Suprapubic skin (tissue), 4 donors: ENCODE results near the gene IRX4. TPM values are rescaled to one million over a fixed set of nuclear protein-coding genes. Genes with fewer than 3 reads are reported as not detected.

Source experiments
- DNase-seq, 2 donors: peaks; one replicate each; pipeline ENCODE4 v3.0.0-alpha.2; 2019; ENCODE audit warnings: low spot score in 2 of 2
- H3K27ac ChIP-seq: fragments of 200-600 bp; sonication (generic); one replicate; pipeline ENCODE4 v1.5.1; 2019
- H3K27me3 ChIP-seq: fragments of 200-600 bp; sonication (generic); one replicate; pipeline ENCODE4 v1.5.1; 2019
- H3K36me3 ChIP-seq: fragments of 200-600 bp; sonication (generic); one replicate; pipeline ENCODE4 v1.5.1; 2019
- H3K4me1 ChIP-seq: fragments of 200-600 bp; sonication (generic); one replicate; pipeline ENCODE4 v1.5.1; 2019
- H3K4me3 ChIP-seq: fragments of 200-600 bp; sonication (generic); one replicate; pipeline ENCODE4 v1.5.1; 2019; ENCODE audit warnings: mild to moderate bottlenecking
- H3K9me3 ChIP-seq: fragments of 200-600 bp; sonication (generic); one replicate; pipeline ENCODE4 v1.5.1; 2019
- EP300 ChIP-seq: sonication (generic); formaldehyde crosslinking; IDR thresholded peaks from one replicate; pipeline ENCODE4 v1.6.1; 2017; ENCODE audit warnings: antibody characterized with exemption
- POLR2A ChIP-seq, 2 donors: fragments of 450-650 bp; IDR thresholded peaks; one replicate each; pipeline ENCODE4 v1.6.1; 2017; ENCODE audit warnings: antibody characterized with exemption in 2 of 2, mild to moderate bottlenecking in 2 of 2, moderate library complexity in 2 of 2
- POLR2AphosphoS5 ChIP-seq, 3 donors: sonication (generic); formaldehyde crosslinking; IDR thresholded peaks; one replicate each; pipeline ENCODE4 v1.6.1; 2017; ENCODE audit warnings: antibody characterized with exemption in 3 of 3
- WGBS: methylation state at CpG from one replicate; pipeline ENCODE4 v1.1.5; 2018; 5-methylcytosine and 5-hydroxymethylcytosine counted together
- total RNA-seq, 4 donors: library from RNA; depleted of rRNA; stranded (reverse); fragments of >200 nt; gene quantifications; one replicate each; pipeline ENCODE4 v1.1.0, GENCODE V29; 2016
- TF ChIP-seq, protein P1 (sequence below), 2 donors: fragments of 200-600 bp in 1 of 2; fragments of 450-650 bp in 1 of 2; sonication (generic) in 1 of 2; IDR thresholded peaks; one replicate each; pipeline ENCODE4 v1.5.1; 2016 to 2019; ENCODE audit warnings: antibody characterized with exemption in 2 of 2, mild to moderate bottlenecking in 1 of 2, moderate library complexity in 1 of 2

The IRX4 gene
- total RNA-seq, 4 donors from 2014 or later: 20.3 to 45.9 (median 33.5) TPM

DNA sequence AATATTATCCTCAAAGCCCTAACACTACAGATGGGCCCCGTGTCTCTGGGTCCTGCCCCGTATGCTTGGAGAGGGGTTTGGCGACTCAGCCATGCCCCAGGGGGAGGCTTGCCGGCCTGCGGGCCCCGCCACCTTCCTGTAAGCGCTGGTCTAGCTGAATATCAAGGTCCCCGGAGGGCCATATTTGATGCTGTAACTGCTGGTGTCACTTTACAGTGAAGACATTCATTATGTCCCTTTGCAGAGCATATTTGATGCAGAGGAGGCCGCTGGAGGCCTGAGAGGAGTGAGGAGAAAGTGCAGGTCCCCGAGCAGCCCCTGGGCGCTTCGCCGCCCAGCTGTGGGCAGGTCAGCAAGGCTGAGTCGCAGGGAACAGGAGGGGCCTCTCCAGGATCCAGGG is 16.8 kb downstream of the IRX4 start:
- WGBS: 73% methylated on average over 14 of the region's 14 CpGs
- no peak for DNase-seq
- H3K4me1 ChIP-seq: no peaks in the 10 kb centered on the region
- H3K36me3 ChIP-seq: no peaks in the 10 kb centered on the region
- H3K9me3 ChIP-seq: no peaks in the 10 kb centered on the region
- TF ChIP-seq EP300: no peak
- TF ChIP-seq, protein P1, sequence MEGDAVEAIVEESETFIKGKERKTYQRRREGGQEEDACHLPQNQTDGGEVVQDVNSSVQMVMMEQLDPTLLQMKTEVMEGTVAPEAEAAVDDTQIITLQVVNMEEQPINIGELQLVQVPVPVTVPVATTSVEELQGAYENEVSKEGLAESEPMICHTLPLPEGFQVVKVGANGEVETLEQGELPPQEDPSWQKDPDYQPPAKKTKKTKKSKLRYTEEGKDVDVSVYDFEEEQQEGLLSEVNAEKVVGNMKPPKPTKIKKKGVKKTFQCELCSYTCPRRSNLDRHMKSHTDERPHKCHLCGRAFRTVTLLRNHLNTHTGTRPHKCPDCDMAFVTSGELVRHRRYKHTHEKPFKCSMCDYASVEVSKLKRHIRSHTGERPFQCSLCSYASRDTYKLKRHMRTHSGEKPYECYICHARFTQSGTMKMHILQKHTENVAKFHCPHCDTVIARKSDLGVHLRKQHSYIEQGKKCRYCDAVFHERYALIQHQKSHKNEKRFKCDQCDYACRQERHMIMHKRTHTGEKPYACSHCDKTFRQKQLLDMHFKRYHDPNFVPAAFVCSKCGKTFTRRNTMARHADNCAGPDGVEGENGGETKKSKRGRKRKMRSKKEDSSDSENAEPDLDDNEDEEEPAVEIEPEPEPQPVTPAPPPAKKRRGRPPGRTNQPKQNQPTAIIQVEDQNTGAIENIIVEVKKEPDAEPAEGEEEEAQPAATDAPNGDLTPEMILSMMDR (IDR thresholded peaks at IDR 0.05): no peak
- no peak for TF ChIP-seq POLR2AphosphoS5 (IDR thresholded peaks at IDR 0.05)
- no peak for TF ChIP-seq POLR2A (IDR thresholded peaks at IDR 0.05)
- no peak overlapping the region for H3K4me3 ChIP-seq
- H3K27ac ChIP-seq: no peak overlapping the region
- peaks cover 66% of the 10 kb centered on the region for H3K27me3 ChIP-seq

- DNase-seq: no peak
- Histone ChIP-seq H3K9me3 (no peaks in the 10 kb centered on the region), H3K27ac (no peak overlapping the region), H3K36me3 (no peaks in the 10 kb centered on the region), H3K4me1 (no peaks in the 10 kb centered on the region), H3K4me3 (no peak overlapping the region), H3K27me3 (peaks cover 66% of the 10 kb centered on the region)
- TF ChIP-seq, protein P1 (IDR thresholded peaks at IDR 0.05): no peak
- no peak for TF ChIP-seq POLR2A (IDR thresholded peaks at IDR 0.05)
- TF ChIP-seq POLR2AphosphoS5 (IDR thresholded peaks at IDR 0.05): no peak
- no peak for TF ChIP-seq EP300
- WGBS: 39% methylated on average over 9 of the region's 14 CpGs
Measured at GRCh38 chr5:1865486-1865885, 17.2 kb downstream of the IRX4 start.

DNA sequence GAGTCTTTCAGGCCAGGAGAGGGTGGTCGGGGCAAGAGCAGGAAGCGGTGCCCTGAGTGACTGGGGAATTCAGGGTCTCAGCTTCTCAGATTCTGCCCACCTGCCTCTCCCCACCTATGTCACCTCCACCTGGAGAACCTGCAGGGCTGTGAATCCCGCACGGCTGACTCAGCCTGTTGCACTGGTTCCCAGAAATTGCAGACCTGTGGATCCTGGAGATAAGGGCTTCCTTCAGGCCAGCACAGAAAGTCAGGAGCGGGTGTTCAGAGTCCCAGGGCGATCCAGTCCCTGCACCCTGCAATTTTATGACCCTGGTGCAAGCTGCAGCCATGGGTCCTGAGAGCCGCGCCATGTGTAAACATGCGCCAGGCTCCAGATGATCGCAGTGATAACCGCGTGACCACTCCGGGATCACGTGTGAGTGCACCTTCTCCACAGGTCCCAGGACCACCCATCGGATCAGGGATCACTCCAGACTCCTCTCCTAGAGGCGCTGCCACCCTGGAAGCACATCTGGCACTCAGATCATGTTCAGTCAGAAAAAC is 17.8 kb downstream of the IRX4 start:
- 74% methylated on average over 3 of the region's 16 CpGs for WGBS
- Histone ChIP-seq H3K9me3 (no peaks in the 10 kb centered on the region), H3K4me1 (no peaks in the 10 kb centered on the region), H3K27me3 (peaks cover 66% of the 10 kb centered on the region), H3K4me3 (no peak overlapping the region), H3K27ac (no peak overlapping the region), H3K36me3 (no peaks in the 10 kb centered on the region)
- TF ChIP-seq, protein P1 (IDR thresholded peaks at IDR 0.05): no peak
- TF ChIP-seq POLR2A (IDR thresholded peaks at IDR 0.05): no peak
- no peak for TF ChIP-seq EP300
- no peak for TF ChIP-seq POLR2AphosphoS5 (IDR thresholded peaks at IDR 0.05)
- DNase-seq: no peak

GRCh38 chr5:1860949-1861348 is 21.8 kb downstream of the IRX4 start:
- H3K27me3 ChIP-seq: peaks cover 59% of the 10 kb centered on the region
- DNase-seq: no peak
- TF ChIP-seq POLR2AphosphoS5 (IDR thresholded peaks at IDR 0.05) (no peak), POLR2A (IDR thresholded peaks at IDR 0.05) (no peak), EP300 (no peak)
- TF ChIP-seq, protein P1 (IDR thresholded peaks at IDR 0.05): no peak

GRCh38 chr5:1860021-1860610 is 22.6 kb downstream of the IRX4 start:
- TF ChIP-seq EP300: no peak
- TF ChIP-seq POLR2AphosphoS5 (IDR thresholded peaks at IDR 0.05): no peak
- TF ChIP-seq, protein P1 (IDR thresholded peaks at IDR 0.05): no peak
- no peak for TF ChIP-seq POLR2A (IDR thresholded peaks at IDR 0.05)
- Histone ChIP-seq H3K36me3 (no peaks in the 10 kb centered on the region), H3K9me3 (no peaks in the 10 kb centered on the region), H3K27ac (no peak overlapping the region), H3K4me1 (no peaks in the 10 kb centered on the region), H3K27me3 (peaks cover 58% of the 10 kb centered on the region), H3K4me3 (no peak overlapping the region)
- DNase-seq: no peak
- WGBS: 88% methylated on average over 18 of the region's 22 CpGs

More at GRCh38 chr5:1860949-1861348, 21.8 kb downstream of the IRX4 start:
- Histone ChIP-seq H3K4me1 (no peaks in the 10 kb centered on the region), H3K36me3 (no peaks in the 10 kb centered on the region), H3K27ac (no peak overlapping the region), H3K4me3 (no peak overlapping the region), H3K9me3 (no peaks in the 10 kb centered on the region)
- WGBS: 90% methylated on average over 2 of the region's 7 CpGs
